ENCODE data around the gene TPP1.

DNA sequence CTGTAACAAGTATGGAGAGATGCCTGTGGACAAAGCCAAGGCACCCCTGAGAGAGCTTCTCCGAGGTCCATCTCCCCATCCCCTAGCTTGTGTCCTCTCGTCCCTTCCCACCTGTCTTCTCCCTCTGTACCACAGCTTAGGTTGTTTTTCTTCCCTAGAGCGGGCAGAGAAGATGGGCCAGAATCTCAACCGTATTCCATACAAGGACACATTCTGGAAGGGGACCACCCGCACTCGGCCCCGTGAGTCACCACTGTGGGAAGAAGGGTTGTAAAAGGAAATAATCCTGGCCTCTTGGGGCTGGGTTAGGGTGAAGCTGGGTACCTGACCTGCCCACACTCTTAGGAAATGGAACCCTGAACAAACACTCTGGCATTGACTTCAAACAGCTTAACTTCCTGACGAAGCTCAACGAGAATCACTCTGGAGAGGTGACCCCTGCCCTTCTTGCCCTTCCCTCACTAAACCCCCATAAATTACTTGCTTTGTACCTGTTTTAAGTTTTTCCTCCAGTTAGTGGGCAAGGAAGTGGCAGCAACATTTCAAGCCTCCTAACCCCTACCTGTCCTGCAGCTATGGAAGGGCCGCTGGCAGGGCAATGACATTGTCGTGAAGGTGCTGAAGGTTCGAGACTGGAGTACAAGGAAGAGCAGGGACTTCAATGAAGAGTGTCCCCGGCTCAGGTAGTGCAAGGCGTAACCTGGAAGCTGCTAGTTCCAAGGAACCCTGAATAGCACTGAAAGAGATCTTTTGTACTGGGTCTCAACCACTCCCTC is 10.3 kb downstream of the TPP1 start:
- TF ChIP-seq HMG20A (CRISPR knock-in tag; IDR thresholded peaks at IDR 0.05; ENCODE audit: borderline replicate concordance) (no peak), FOXK1 (CRISPR knock-in tag; IDR thresholded peaks at IDR 0.05; ENCODE audit: borderline replicate concordance, low read depth) (no peak), ZBTB33 (CRISPR knock-in tag; IDR thresholded peaks at IDR 0.05) (no peak), MTF1 (CRISPR knock-in tag; IDR thresholded peaks at IDR 0.05) (no peak), UBTF (CRISPR knock-in tag; IDR thresholded peaks at IDR 0.05) (no peak), MXD4 (CRISPR knock-in tag; IDR thresholded peaks at IDR 0.05) (no peak), ETS1 (CRISPR knock-in tag; IDR thresholded peaks at IDR 0.05) (no peak), ETV5 (CRISPR knock-in tag; IDR thresholded peaks at IDR 0.05; ENCODE audit: borderline replicate concordance) (no peak)

All from HepG2 (cell line).